GM12878 (cell line): ENCODE results near the gene CALD1.

Experiments used
- CBX5 ChIP-seq: sonication (generic); IDR thresholded peaks from 2 replicates; pipeline ENCODE4 v1.6.1; 2016; ENCODE audit warnings: low read depth, moderate library complexity, mild to moderate bottlenecking, inconsistent platforms
- CTCF ChIP-seq, 3 experiments: IDR thresholded peaks in 2 of 3; conservative IDR thresholded peaks in 1 of 3; 2 replicates each; pipeline ENCODE4 v1.5.1; 2011; ENCODE audit warnings: low read depth in 3 of 3, low read length in 3 of 3, mild to moderate bottlenecking in 3 of 3, control low read depth in 2 of 3, moderate library complexity in 2 of 3, inconsistent platforms in 1 of 3, mixed read lengths in 1 of 3; ENCODE audit not compliant: control insufficient read depth in 2 of 3, insufficient read depth in 1 of 3; ENCODE audit errors: extremely low read depth in 1 of 3
- E2F4 ChIP-seq: IDR thresholded peaks from 2 replicates; pipeline ENCODE4 v1.6.1; 2012; ENCODE audit warnings: low read depth, low read length, improper control_type of control experiment
- POLR2A ChIP-seq: IDR thresholded peaks from 2 replicates; pipeline ENCODE4 v1.6.1; 2011; ENCODE audit warnings: low read depth, mild to moderate bottlenecking, low read length
- SMAD1 ChIP-seq: fragments of 450-650 bp; IDR thresholded peaks from 2 replicates; pipeline ENCODE4 v1.6.1; 2018; ENCODE audit warnings: mild to moderate bottlenecking, low read depth; ENCODE audit not compliant: partially characterized antibody
- SUZ12 ChIP-seq: fragments of 200-600 bp; sonication (generic); IDR thresholded peaks from one replicate; pipeline ENCODE4 v1.6.1; 2018; ENCODE audit warnings: antibody characterized with exemption, mild to moderate bottlenecking; ENCODE audit not compliant: unreplicated experiment
- ZBTB4 ChIP-seq: fragments of 450-650 bp; formaldehyde crosslinking; IDR thresholded peaks from 2 replicates; pipeline ENCODE4 v1.4.0; 2022; ENCODE audit warnings: mild to moderate bottlenecking, moderate library complexity
- ZNF592 ChIP-seq: fragments of 450-650 bp; IDR thresholded peaks from 2 replicates; pipeline ENCODE4 v1.6.1; 2017; ENCODE audit warnings: mild to moderate bottlenecking, moderate library complexity

GRCh38 chr7:134852625-134853024, 73.2 kb downstream of the CALD1 start:
- TF ChIP-seq ZBTB4 (CRISPR knock-in tag) (no peak), POLR2A (no peak), E2F4 (no peak), ZNF592 (no peak), CBX5 (no peak), SMAD1 (no peak), SUZ12 (no peak), CTCF (IDR thresholded peaks at IDR 0.05 in 2 of 3, conservative IDR thresholded peaks at IDR 0.05 in 1 of 3; ENCODE audit: control insufficient read depth in 2 of 3, extremely low read depth in 1 of 3, insufficient read depth in 1 of 3, low read depth in 3 of 3, low read length in 3 of 3) (no peak)
